Stimulated activated CD8-positive, alpha-beta memory T cell treated with anti-CD3 and anti-CD28 coated beads, Interleukin-12 subunit alpha, Interleukin-12 subunit beta, amount 100 ng/mL, for 24 hours (primary cell): Measurements from ENCODE around the gene CACNG4.

Experiments
- DNase-seq: peaks from one replicate; pipeline ENCODE4 v3.0.0-alpha.2; 2020; ENCODE audit errors: extremely low read depth

The CACNG4 gene

GRCh38 chr17:66944351-66945146 is 20.0 kb upstream of the CACNG4 start:
- no peak for DNase-seq

- DNase-seq, result no peak
Measured at GRCh38 chr17:66945147-66945835, 19.2 kb upstream of the CACNG4 start.

GRCh38 chr17:66946251-66946650 is 18.3 kb upstream of the CACNG4 start:
- no peak for DNase-seq

- DNase-seq, result no peak
Measured at GRCh38 chr17:66947311-66947710, 17.2 kb upstream of the CACNG4 start.

- DNase-seq, result no peak
Measured at GRCh38 chr17:66948061-66948750, 16.3 kb upstream of the CACNG4 start.

GRCh38 chr17:66949501-66949900 is 15.0 kb upstream of the CACNG4 start:
- no peak for DNase-seq

GRCh38 chr17:66950325-66950724 is 14.2 kb upstream of the CACNG4 start:
- no peak for DNase-seq

- no peak for DNase-seq
Measured at GRCh38 chr17:66950886-66951604, 13.5 kb upstream of the CACNG4 start.

DNA sequence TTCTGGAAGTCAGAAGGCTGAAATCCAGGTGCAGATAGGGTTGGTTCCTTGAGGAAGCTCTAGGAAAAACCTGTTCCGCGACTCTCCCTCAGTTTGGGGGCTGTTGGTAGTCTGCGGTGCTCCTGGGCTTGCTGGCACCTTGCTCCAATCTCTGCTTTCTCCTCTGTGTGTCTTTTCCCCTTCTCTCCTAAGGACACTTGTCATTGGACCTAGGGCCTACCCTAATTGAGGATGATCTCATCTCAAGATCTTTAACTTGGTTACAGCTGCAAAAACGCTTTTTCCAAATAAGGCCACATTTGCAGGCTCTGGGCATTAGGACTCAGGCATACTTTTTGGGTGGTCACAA is 12.9 kb upstream of the CACNG4 start:
- no peak for DNase-seq

DNA sequence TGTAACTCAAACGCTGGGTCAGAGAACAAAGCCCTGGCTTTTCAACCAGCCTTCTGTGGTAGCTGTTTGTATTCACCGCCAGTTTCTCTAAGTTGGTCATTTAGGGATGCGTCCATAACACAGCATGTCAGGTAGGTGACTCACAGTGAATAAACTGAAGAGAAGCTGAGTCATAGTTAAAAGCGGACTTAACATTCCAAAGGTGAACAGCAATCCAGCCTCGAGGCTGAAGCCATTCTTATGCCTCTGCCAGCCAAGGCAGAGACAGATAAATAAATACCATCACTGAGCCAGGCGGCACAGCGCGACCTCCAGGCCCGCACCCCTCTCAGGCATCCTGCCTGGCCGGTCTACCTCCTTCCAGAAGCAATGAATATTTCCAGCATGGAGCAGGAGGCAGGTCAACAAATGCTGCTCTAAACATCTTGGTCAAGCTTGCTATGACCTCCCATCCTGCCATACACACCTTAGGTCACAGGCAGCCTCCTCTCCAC is 12.4 kb upstream of the CACNG4 start:
- no peak for DNase-seq

- DNase-seq, result no peak
Measured at GRCh38 chr17:66952681-66953629, 11.6 kb upstream of the CACNG4 start.

- DNase-seq, result no peak
Measured at GRCh38 chr17:66953630-66954020, 10.9 kb upstream of the CACNG4 start.

DNA sequence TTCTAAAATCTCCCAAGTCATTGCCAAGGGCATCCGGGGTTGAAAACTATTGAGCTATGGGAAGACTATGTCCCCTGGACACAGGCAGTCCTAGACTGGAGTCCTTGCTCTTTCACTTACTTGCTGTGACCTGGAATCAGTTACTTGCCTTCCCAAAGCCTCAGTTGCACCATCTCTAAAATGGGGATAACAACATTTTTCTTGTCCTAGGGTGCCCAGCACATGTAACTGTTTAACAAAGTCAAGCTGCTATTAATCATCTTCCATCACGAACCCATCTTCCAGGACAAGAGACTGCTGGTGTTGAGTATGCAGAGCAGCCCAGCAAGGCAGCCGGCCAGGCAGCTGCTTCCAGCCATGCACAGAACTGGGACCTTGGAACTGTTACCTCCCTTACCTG is 9.9 kb upstream of the CACNG4 start:
- no peak for DNase-seq

GRCh38 chr17:66955821-66956220 is 8.7 kb upstream of the CACNG4 start:
- no peak for DNase-seq

- no peak for DNase-seq
Measured at GRCh38 chr17:66956941-66957340, 7.6 kb upstream of the CACNG4 start.

DNA sequence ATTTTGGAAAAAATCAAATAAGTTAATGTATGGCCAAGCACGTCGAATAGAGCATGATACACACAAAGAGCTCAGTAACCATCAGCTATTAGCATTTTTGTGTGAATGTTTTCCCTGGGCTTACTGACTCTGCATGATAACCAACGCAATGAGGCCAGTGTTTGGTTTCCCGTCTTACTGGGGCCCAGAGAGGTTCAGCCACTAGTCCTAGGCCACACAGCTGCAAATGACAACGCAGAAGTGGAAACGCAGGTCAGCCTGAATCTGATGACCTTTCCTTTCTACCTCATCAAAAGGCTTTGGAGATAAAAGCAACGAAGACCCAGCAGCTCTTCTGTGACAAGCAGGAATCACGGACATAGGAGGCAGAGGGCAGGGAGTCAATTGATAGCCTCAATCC is 7.2 kb upstream of the CACNG4 start:
- no peak for DNase-seq

- no peak for DNase-seq
Measured at GRCh38 chr17:66957951-66958579, 6.4 kb upstream of the CACNG4 start.

- no peak for DNase-seq
Measured at GRCh38 chr17:66959641-66960375, 4.7 kb upstream of the CACNG4 start.

- no peak for DNase-seq
Measured at GRCh38 chr17:66960613-66961012, 3.9 kb upstream of the CACNG4 start.

- DNase-seq, result no peak
Measured at GRCh38 chr17:66963521-66963908, 992 bp upstream of the CACNG4 start.
